Nephron (organoid): Measurements from ENCODE around the gene SPTBN1.

Source experiments
- H3K27ac Mint-ChIP-seq, 3 experiments: 2 replicates each; pipeline ENCODE4 v1.8.0; 2020; ENCODE audit warnings: mixed read lengths in 3 of 3, mild to moderate bottlenecking in 2 of 3, moderate library complexity in 1 of 3
- H3K27me3 Mint-ChIP-seq: 2 replicates; pipeline ENCODE4 v1.8.0; 2021; ENCODE audit warnings: low read depth, mild to moderate bottlenecking, moderate library complexity, mixed read lengths
- H3K36me3 Mint-ChIP-seq: 2 replicates; pipeline ENCODE4 v1.8.0; 2020; ENCODE audit warnings: low read depth, mixed read lengths
- H3K4me1 Mint-ChIP-seq: 2 replicates; pipeline ENCODE4 v1.8.0; 2020; ENCODE audit warnings: mixed read lengths
- H3K4me3 Mint-ChIP-seq, 3 experiments: 2 replicates each; pipeline ENCODE4 v1.8.0; 2020; ENCODE audit warnings: mild to moderate bottlenecking in 3 of 3, mixed read lengths in 3 of 3, moderate library complexity in 2 of 3
- H3K9me3 Mint-ChIP-seq: 2 replicates; pipeline ENCODE4 v1.8.0; 2020; ENCODE audit warnings: mixed read lengths
- CTCF ChIP-seq, 3 experiments: fragments of 200-600 bp; sonication (generic); IDR thresholded peaks; one replicate each; pipeline ENCODE4 v1.5.0; 2021; ENCODE audit warnings: antibody characterized with exemption in 3 of 3; ENCODE audit not compliant: unreplicated experiment in 3 of 3

The SPTBN1 gene

GRCh38 chr2:54634021-54634420, 177.9 kb downstream of the SPTBN1 start:
- no peak for TF ChIP-seq CTCF (IDR thresholded peaks at IDR 0.05; ENCODE audit: unreplicated experiment in 3 of 3)
- H3K9me3 Mint-ChIP-seq = no peaks in the 10 kb centered on the region
- H3K4me1 Mint-ChIP-seq = peaks cover 71% of the 10 kb centered on the region
- no peaks in the 10 kb centered on the region for H3K27me3 Mint-ChIP-seq
- peak overlapping the region; percentile 55 to 90 (median 60) for H3K27ac Mint-ChIP-seq
- no peak overlapping the region for H3K4me3 Mint-ChIP-seq
- H3K36me3 Mint-ChIP-seq = peaks cover 78% of the 10 kb centered on the region

- Mint-ChIP-seq H3K4me3 (peak overlapping the region in 1 of 3 experiments; percentile 5), H3K27ac (peak overlapping the region; percentile 55 to 90 (median 60)), H3K36me3 (peaks cover 73% of the 10 kb centered on the region), H3K27me3 (no peaks in the 10 kb centered on the region), H3K9me3 (no peaks in the 10 kb centered on the region), H3K4me1 (peaks cover 78% of the 10 kb centered on the region)
- no peak for TF ChIP-seq CTCF (IDR thresholded peaks at IDR 0.05; ENCODE audit: unreplicated experiment in 3 of 3)
Measured at GRCh38 chr2:54634564-54635511, 178.7 kb downstream of the SPTBN1 start.

GRCh38 chr2:54635554-54636152, 179.5 kb downstream of the SPTBN1 start:
- Mint-ChIP-seq H3K36me3 (peaks cover 68% of the 10 kb centered on the region), H3K4me1 (peaks cover 76% of the 10 kb centered on the region), H3K9me3 (no peaks in the 10 kb centered on the region), H3K27me3 (no peaks in the 10 kb centered on the region), H3K27ac (peak overlapping the region; percentile 55 to 90 (median 60)), H3K4me3 (peak overlapping the region in 1 of 3 experiments; percentile 5)
- no peak for TF ChIP-seq CTCF (IDR thresholded peaks at IDR 0.05; ENCODE audit: unreplicated experiment in 3 of 3)

GRCh38 chr2:54636415-54637139, 180.4 kb downstream of the SPTBN1 start:
- Mint-ChIP-seq H3K4me1 (peaks cover 76% of the 10 kb centered on the region), H3K9me3 (no peaks in the 10 kb centered on the region), H3K27me3 (no peaks in the 10 kb centered on the region), H3K27ac (peak overlapping the region in 1 of 3 experiments; percentile 72), H3K36me3 (peaks cover 66% of the 10 kb centered on the region), H3K4me3 (no peak overlapping the region)
- no peak for TF ChIP-seq CTCF (IDR thresholded peaks at IDR 0.05; ENCODE audit: unreplicated experiment in 3 of 3)

- Mint-ChIP-seq H3K27ac (peak overlapping the region; percentile 49 to 71 (median 66)), H3K27me3 (no peaks in the 10 kb centered on the region), H3K4me3 (no peak overlapping the region), H3K9me3 (no peaks in the 10 kb centered on the region), H3K36me3 (peaks cover 65% of the 10 kb centered on the region), H3K4me1 (peaks cover 72% of the 10 kb centered on the region)
- TF ChIP-seq CTCF (IDR thresholded peaks at IDR 0.05; ENCODE audit: unreplicated experiment in 3 of 3) = no peak
Measured at GRCh38 chr2:54638103-54638502, 182.0 kb downstream of the SPTBN1 start.
